ENCODE measurements around the gene DMRTA2.

DNA sequence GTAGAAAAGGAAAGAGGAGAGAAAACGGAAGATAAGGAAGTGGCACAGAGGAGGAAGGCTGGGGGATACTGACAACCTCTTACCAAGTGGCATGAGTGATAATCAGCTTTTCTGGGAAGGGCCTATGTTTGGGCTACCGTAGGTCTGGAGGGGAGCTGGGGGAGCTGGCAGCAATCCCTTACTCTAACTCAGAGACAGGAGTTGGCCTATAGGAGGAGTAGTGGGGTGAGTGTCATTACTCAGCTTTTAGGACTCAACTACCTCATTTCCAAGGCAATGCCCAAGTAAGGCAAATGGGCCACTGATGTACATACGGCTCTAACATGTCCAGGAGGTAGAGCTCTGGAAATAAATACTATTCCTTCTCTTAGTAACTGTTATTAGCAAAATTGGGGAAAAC, 48.7 kb upstream of the DMRTA2 start:
- TF ChIP-seq, protein P1, sequence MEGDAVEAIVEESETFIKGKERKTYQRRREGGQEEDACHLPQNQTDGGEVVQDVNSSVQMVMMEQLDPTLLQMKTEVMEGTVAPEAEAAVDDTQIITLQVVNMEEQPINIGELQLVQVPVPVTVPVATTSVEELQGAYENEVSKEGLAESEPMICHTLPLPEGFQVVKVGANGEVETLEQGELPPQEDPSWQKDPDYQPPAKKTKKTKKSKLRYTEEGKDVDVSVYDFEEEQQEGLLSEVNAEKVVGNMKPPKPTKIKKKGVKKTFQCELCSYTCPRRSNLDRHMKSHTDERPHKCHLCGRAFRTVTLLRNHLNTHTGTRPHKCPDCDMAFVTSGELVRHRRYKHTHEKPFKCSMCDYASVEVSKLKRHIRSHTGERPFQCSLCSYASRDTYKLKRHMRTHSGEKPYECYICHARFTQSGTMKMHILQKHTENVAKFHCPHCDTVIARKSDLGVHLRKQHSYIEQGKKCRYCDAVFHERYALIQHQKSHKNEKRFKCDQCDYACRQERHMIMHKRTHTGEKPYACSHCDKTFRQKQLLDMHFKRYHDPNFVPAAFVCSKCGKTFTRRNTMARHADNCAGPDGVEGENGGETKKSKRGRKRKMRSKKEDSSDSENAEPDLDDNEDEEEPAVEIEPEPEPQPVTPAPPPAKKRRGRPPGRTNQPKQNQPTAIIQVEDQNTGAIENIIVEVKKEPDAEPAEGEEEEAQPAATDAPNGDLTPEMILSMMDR (IDR thresholded peaks at IDR 0.05; ENCODE audit: low read length): no peak
- TF ChIP-seq EZH2 (IDR thresholded peaks at IDR 0.05; ENCODE audit: borderline replicate concordance, low read length): no peak
